HG03039 (cell line): ENCODE data around the gene VSIG4.

Experiments
- ATAC-seq: cut with Tn5 transposase; IDR thresholded peaks from one replicate; pipeline ENCODE4 v1.9.1; 2021; ENCODE audit warnings: mild to moderate bottlenecking, moderate library complexity; ENCODE audit not compliant: unreplicated experiment

Gene VSIG4

GRCh38 chrX:66009231-66009845, 30.5 kb downstream of the VSIG4 start:
- ATAC-seq, result no peak

- ATAC-seq, result no peak
Measured at GRCh38 chrX:66008328-66008970, 31.4 kb downstream of the VSIG4 start.

- no peak for ATAC-seq
Measured at GRCh38 chrX:66007851-66008250, 32.0 kb downstream of the VSIG4 start.

- ATAC-seq, result no peak
Measured at GRCh38 chrX:66005830-66006449, 33.9 kb downstream of the VSIG4 start.

- ATAC-seq, result no peak
Measured at GRCh38 chrX:66004928-66005829, 34.7 kb downstream of the VSIG4 start.

GRCh38 chrX:66002824-66003680, 36.8 kb downstream of the VSIG4 start:
- ATAC-seq, result no peak

- no peak for ATAC-seq
Measured at GRCh38 chrX:66001596-66001995, 38.3 kb downstream of the VSIG4 start.

- no peak for ATAC-seq
Measured at GRCh38 chrX:66000628-66001272, 39.1 kb downstream of the VSIG4 start.

GRCh38 chrX:66000178-66000577, 39.7 kb downstream of the VSIG4 start:
- no peak for ATAC-seq

- ATAC-seq, result no peak
Measured at GRCh38 chrX:65999563-66000148, 40.2 kb downstream of the VSIG4 start.

GRCh38 chrX:65999029-65999562, 40.8 kb downstream of the VSIG4 start:
- no peak for ATAC-seq

GRCh38 chrX:65997978-65998717, 41.7 kb downstream of the VSIG4 start:
- ATAC-seq, result no peak

- no peak for ATAC-seq
Measured at GRCh38 chrX:65994519-65995506, 45.1 kb downstream of the VSIG4 start.

GRCh38 chrX:65993915-65994460, 45.9 kb downstream of the VSIG4 start:
- no peak for ATAC-seq

GRCh38 chrX:65993332-65993731, 46.5 kb downstream of the VSIG4 start:
- no peak for ATAC-seq

- no peak for ATAC-seq
Measured at GRCh38 chrX:65990702-65991101, 49.2 kb downstream of the VSIG4 start.

- ATAC-seq, result no peak
Measured at GRCh38 chrX:65987811-65988210, 52.1 kb downstream of the VSIG4 start.
